GM23338 (cell line): ENCODE data around the gene NAALADL2.
"Not testable (repeated sequence)": the region's sequence is repeated elsewhere in the genome, so short reads cannot be mapped to it uniquely, and the experiment has no call there.

Experiments
- CREB1 ChIP-seq: fragments of 250-450 bp; sonication (Bioruptor Pico); IDR thresholded peaks from 2 replicates; pipeline ENCODE4 v1.5.0; 2020; ENCODE audit warnings: low read depth, mild to moderate bottlenecking, moderate library complexity
- CTCF ChIP-seq, 2 experiments: fragments of 200-600 bp in 1 of 2; sonication (generic) in 1 of 2; conservative IDR thresholded peaks; 2 replicates each; pipeline versions ENCODE4 v1.5.1 to v1.6.1; 2016 to 2017; ENCODE audit warnings: antibody characterized with exemption in 2 of 2, low read depth in 2 of 2, mild to moderate bottlenecking in 2 of 2, moderate library complexity in 1 of 2
- ETS1 ChIP-seq: IDR thresholded peaks from 2 replicates; pipeline ENCODE4 v1.6.1; 2016; ENCODE audit warnings: antibody characterized with exemption
- EZH2 ChIP-seq: fragments of 200-600 bp; sonication (generic); IDR thresholded peaks from one replicate; pipeline ENCODE4 v1.8.0; 2017; ENCODE audit warnings: antibody characterized with exemption, mild to moderate bottlenecking, low read depth; ENCODE audit not compliant: unreplicated experiment
- EZH2phosphoT487 ChIP-seq: fragments of 200-600 bp; sonication (generic); IDR thresholded peaks from one replicate; pipeline ENCODE4 v1.8.1; 2018; ENCODE audit warnings: antibody characterized with exemption; ENCODE audit not compliant: unreplicated experiment
- JUNB ChIP-seq: IDR thresholded peaks from one replicate; pipeline ENCODE4 v1.6.1; 2016; ENCODE audit warnings: antibody characterized with exemption; ENCODE audit not compliant: unreplicated experiment
- NANOG ChIP-seq: IDR thresholded peaks from 2 replicates; pipeline ENCODE4 v1.6.1; 2016; ENCODE audit warnings: antibody characterized with exemption, borderline replicate concordance
- POLR2AphosphoS5 ChIP-seq: IDR thresholded peaks from 2 replicates; pipeline ENCODE4 v1.6.1; 2016; ENCODE audit warnings: antibody characterized with exemption, low read depth
- REST ChIP-seq: IDR thresholded peaks from one replicate; pipeline ENCODE4 v1.6.1; 2018; ENCODE audit warnings: antibody characterized with exemption; ENCODE audit not compliant: unreplicated experiment
- STAT1 ChIP-seq: IDR thresholded peaks from one replicate; pipeline ENCODE4 v1.6.1; 2016; ENCODE audit warnings: antibody characterized with exemption; ENCODE audit not compliant: unreplicated experiment
- ZNF114 ChIP-seq: fragments of 250-450 bp; sonication (Bioruptor Pico); IDR thresholded peaks from 2 replicates; pipeline ENCODE4 v1.5.0; 2020; ENCODE audit warnings: mild to moderate bottlenecking, moderate library complexity
- ZNF331 ChIP-seq: fragments of 250-450 bp; sonication (Bioruptor Pico); IDR thresholded peaks from 2 replicates; pipeline ENCODE4 v1.5.0; 2020; ENCODE audit warnings: low read depth, mild to moderate bottlenecking, moderate library complexity
- ZNF462 ChIP-seq: fragments of 250-450 bp; sonication (Bioruptor Pico); IDR thresholded peaks from 2 replicates; pipeline ENCODE4 v1.5.0; 2020; ENCODE audit warnings: mild to moderate bottlenecking, moderate library complexity

GRCh38 chr3:175787109-175787508 is 928.0 kb downstream of the NAALADL2 start:
- not testable (repeated sequence) for TF ChIP-seq CTCF (conservative IDR thresholded peaks at IDR 0.05; ENCODE audit: low read depth in 2 of 2); POLR2AphosphoS5; STAT1; EZH2phosphoT487; CREB1 (CRISPR knock-in tag); REST; ETS1; EZH2; ZNF331 (CRISPR knock-in tag); JUNB; NANOG; ZNF114 (CRISPR knock-in tag); ZNF462 (CRISPR knock-in tag)
